Stimulated activated CD4-positive, alpha-beta T cell treated with anti-CD3 and anti-CD28 coated beads, Interleukin-1b, Interleukin-23, amount 100 ng/mL, for 24 hours (primary cell): ENCODE results near the gene MAMDC2.
"Not testable (repeated sequence)": the region's sequence is repeated elsewhere in the genome, so short reads cannot be mapped to it uniquely, and the experiment has no call there.

Experiments used
- DNase-seq, 4 experiments: peaks; one replicate each; pipeline ENCODE4 v3.0.0-alpha.2; 2020; ENCODE audit warnings: low read depth in 4 of 4, low spot score in 1 of 4

Gene MAMDC2

DNA sequence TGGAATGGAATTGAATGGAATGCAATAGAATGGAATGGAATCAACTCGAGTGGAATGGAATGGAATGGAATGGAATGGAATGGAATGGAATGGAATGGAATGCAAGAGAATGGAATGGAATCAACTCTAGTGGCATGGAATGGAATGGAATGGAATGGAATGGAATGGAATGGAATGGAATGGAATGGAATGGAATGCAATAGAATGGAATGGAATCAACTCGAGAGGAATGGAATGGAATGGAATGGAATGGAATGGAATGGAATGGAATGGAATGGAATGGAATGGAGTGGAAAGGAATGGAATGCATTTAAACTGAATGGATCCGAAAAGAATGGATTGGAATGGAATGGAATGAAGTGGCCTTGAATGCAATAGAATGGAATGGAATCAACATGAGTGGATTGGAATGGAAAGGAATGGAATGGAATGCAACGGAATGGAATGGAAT lies 5.5 kb upstream of the MAMDC2 start:
- not testable (repeated sequence) for DNase-seq

GRCh38 chr9:70040376-70040903 lies 3.2 kb upstream of the MAMDC2 start:
- DNase-seq = no peak

DNA sequence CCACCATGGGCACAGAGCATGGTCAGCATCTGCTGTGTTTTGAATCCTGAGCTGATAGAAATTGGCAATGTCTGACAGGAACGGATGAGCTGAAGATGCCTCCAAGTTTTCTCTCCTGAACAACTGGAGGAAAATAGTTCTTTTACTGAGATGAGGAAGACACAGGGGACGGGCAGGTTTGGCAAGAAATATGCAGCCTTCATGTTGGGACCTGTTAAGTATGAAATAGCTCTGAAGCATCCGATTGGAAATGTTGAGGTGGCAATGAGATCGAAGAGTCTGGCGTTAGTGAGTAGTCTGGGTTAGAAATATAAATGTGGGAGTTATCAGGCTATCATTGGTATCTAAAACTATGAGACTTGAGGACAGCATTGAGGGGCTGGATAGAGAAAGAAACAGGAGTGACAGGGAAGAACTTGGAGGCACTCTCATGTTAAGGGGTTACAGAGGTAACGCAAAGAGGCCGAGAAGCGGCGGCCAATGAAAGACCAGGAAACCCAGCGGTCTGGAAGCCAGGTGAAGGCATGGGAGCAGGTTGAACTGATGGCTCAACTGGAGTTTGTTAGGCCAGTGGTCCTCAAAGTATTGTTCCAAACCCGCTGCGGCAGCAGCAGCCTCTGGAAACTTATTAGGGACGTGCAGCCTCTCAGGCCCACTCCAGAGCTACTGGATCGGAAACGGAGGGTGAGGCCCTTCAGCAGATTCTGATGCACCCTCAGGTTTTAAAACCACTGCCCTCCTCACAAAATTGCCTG lies 1.0 kb upstream of the MAMDC2 start:
- DNase-seq = no peak

DNA sequence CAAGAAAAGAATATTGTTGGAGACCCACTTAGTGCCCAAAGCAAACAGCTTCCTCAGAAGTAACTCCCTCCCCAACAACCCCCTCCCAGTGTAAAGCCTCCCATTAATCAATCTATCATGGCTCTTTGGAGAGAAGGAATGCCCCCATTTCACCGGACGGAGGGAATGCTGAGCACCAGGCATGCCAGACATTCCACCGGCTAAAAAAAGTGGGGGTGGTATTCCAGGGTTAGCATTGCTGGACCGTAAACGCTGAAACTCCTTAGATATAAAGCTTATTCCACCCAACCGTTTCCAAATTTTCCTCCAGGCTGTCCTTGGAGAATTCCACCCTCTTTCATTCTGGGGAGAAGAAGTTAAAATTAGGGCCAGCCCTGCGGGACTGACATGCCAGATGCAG lies 363 bp upstream of the MAMDC2 start:
- DNase-seq = no peak

- DNase-seq = no peak
These were observed 1.1 kb downstream of the MAMDC2 start for GRCh38 chr9:70044490-70045307.

GRCh38 chr9:70045452-70045851 lies 1.8 kb downstream of the MAMDC2 start:
- DNase-seq = no peak

DNA sequence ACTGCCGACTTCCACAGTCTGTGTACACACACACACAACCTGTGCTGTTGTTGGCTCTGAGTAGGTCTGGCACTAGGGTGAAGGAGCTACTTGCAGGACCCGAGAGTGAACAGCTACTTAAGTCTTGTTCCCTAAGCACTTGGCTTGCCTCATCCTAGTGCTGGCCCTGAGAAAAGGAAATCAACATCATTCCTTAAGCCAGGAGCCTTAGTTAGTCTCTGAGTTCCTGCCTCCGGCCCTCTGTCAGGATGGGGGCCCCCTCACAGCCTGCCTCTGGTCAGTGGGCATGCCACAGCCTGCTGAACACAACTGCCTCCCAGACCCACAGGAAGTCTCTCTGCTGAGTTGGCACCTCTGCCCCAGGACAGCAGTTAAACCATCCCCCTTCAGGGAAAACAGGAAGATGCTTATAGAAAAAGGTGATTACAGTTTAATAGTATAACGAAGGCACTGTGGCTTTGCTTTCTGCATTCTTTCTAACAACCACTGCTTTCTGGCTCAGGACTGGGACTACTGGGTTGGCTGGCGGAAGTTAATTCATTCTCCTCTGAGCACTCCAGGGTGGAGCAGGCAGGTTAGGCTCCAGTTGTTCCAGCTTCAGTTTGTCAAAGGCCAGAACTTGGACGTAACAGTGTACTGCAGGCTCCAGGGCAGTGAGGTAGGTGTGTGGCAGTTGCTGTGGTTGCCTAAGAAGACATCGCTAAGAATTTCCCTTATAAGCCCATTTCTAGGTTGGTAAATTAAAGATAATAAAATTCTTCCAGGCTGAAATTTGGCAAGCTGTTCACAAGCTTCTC lies 2.8 kb downstream of the MAMDC2 start:
- DNase-seq = no peak

GRCh38 chr9:70049236-70049635 lies 5.6 kb downstream of the MAMDC2 start:
- no peak for DNase-seq

- DNase-seq = no peak
These were observed 6.1 kb downstream of the MAMDC2 start for GRCh38 chr9:70049672-70050271.

GRCh38 chr9:70052768-70053167 lies 9.1 kb downstream of the MAMDC2 start:
- no peak for DNase-seq

DNA sequence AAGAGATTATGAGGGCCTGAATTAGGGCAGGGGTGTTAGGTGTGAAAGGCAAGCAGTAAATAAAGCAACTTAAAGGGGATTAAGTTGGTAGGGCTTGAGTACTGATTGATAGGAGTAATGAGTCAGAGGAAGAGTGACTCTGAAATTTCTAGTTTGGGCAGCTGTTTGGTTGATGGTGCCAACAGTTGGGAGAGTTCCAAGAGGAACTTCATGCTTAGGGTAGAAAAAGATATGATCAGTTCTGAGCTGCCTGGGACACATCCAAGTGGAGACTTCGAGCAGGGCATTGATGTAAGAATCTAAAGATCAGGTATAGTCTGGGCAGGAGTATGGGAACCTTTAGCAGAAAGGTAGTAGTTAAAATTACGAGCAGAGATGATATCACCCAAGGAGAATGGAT lies 10.2 kb downstream of the MAMDC2 start:
- DNase-seq = no peak

GRCh38 chr9:70054521-70054920 lies 10.9 kb downstream of the MAMDC2 start:
- DNase-seq = no peak

- DNase-seq = no peak
These were observed 12.0 kb downstream of the MAMDC2 start for GRCh38 chr9:70055406-70056210.

DNA sequence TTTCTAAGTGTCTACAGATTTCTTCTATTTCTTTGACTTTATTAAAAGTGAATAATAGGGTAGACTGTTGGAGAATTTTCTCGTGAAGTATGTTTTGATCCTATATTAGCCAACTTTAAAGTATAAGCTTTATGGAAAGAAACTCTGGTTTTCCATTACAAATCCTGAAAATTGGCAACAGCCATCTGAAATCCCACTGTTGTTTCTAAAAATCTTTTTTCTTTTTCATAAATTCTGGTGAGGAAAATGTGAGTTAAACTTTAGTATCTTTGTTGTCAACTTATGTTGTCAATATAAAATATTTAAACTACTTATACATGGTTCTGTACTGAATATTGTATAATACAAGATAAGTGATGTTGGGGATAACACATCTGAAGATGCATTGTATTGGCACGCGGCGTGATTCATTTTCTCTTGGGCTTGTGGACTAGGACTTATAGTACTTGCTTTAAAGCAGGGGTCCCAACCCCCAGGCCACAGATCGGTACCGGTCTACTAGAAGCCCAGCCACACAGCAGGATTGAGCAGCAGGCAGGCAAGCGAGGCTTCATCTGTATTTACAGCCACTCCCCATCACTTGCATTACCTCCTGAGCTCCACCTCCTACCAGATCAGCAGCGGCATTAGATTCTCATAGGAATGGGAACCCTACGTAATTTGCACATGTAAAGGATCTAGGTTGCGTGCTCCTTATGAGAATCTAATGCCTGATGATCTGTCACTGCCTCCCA lies 12.7 kb downstream of the MAMDC2 start:
- no peak for DNase-seq

DNA sequence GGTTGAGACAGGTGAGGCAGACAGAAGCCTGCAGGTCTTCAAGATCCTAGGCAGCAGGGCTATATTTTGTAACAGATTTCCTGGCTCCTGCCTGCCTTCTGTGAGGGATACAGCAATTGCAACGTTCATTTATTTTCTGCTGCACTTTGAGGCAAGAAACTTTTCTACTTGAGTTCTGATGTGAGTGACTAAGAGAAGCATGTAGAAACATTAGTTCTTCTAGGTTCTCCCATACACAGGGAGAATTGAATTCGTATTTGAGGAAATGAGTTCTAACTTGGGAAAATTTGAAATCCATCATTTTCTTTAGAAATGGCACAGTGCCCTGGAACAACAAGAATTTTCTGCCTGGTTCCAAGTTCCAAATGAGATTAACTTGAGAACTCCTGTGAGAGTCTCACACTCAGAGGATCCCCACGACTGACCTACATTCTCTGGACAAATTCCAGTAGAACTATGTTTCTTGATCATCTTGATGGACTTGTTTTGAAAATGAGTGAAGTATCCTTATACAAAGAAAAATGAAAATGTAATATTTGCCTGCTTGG lies 15.0 kb downstream of the MAMDC2 start:
- DNase-seq = no peak

GRCh38 chr9:70060148-70060882 lies 16.7 kb downstream of the MAMDC2 start:
- no peak for DNase-seq

- DNase-seq = no peak
These were observed 17.3 kb downstream of the MAMDC2 start for GRCh38 chr9:70060883-70061507.

DNA sequence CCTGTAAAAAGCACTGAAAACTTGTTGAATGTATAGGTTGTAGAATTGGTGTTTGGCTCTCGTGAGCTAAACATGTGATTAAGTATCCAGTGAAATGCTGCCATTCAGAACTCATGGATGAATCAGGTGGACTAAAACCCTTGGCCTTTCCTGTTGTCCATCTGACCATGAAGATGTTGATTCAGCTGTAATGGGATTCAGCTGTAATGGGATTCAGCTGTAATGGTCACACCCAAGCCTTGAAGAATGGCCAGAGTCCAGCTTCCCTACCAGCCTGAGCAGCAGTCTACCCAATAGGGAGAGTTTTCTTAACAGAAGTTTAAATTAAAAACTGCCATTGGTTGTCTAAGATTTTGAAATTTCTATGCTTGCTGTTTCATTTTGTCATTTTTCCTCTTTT lies 18.1 kb downstream of the MAMDC2 start:
- no peak for DNase-seq
